CD14-positive monocyte (primary cell): Measurements from ENCODE around the gene SELENOF. TPM values are rescaled to one million over a fixed set of nuclear protein-coding genes. Genes with fewer than 3 reads are reported as not detected.

Experiments used
- DNase-seq, 3 donors: peaks; one replicate each; pipeline ENCODE4 v3.0.0-alpha.2; 2011 to 2022
- H2AFZ ChIP-seq: 2 replicates; pipeline ENCODE4 v1.6.0; 2012; ENCODE audit warnings: mild to moderate bottlenecking, low read depth, low read length, inconsistent platforms; ENCODE audit not compliant: insufficient read depth, poor library complexity, severe bottlenecking
- H3K27ac ChIP-seq, 2 donors: 1 replicate in 1 of 2; 2 replicates in 1 of 2; pipeline ENCODE4 v1.5.1; 2012 to 2013; ENCODE audit warnings: low read length in 2 of 2, control low read depth in 1 of 2, inconsistent platforms in 1 of 2, low read depth in 1 of 2, mild to moderate bottlenecking in 1 of 2
- H3K27me3 ChIP-seq, 2 donors: one replicate each; pipeline versions ENCODE4 v1.6.0 to v1.6.1; 2011 to 2013; ENCODE audit warnings: low read length in 2 of 2; ENCODE audit not compliant: control insufficient read depth in 2 of 2, insufficient read depth in 2 of 2
- H3K36me3 ChIP-seq, 2 donors: replicated peaks in 1 of 2; 1 replicate in 1 of 2; 2 replicates in 1 of 2; pipeline versions ENCODE4 v1.5.1 to v1.6.1; 2012 to 2013; ENCODE audit warnings: low read length in 2 of 2, control low read depth in 1 of 2, inconsistent platforms in 1 of 2, mild to moderate bottlenecking in 1 of 2; ENCODE audit not compliant: insufficient read depth in 2 of 2, control insufficient read depth in 1 of 2
- H3K4me1 ChIP-seq, 2 donors: 1 replicate in 1 of 2; 2 replicates in 1 of 2; pipeline versions ENCODE4 v1.5.1 to v1.6.1; 2012 to 2013; ENCODE audit warnings: low read length in 2 of 2, control low read depth in 1 of 2, inconsistent platforms in 1 of 2, mild to moderate bottlenecking in 1 of 2, moderate library complexity in 1 of 2; ENCODE audit not compliant: insufficient read depth in 2 of 2, control insufficient read depth in 1 of 2
- H3K4me2 ChIP-seq: replicated peaks from 2 replicates; pipeline ENCODE3; 2012; ENCODE audit warnings: low read length, moderate library complexity, mild to moderate bottlenecking; ENCODE audit not compliant: poor library complexity, severe bottlenecking; ENCODE audit errors: extremely low read depth
- H3K4me3 ChIP-seq, 3 experiments: fragments of 200-600 bp in 1 of 3; sonication (generic) in 1 of 3; replicated peaks in 1 of 3; 1 replicate in 2 of 3; 2 replicates in 1 of 3; pipeline ENCODE4 v1.5.1; 2011 to 2013; ENCODE audit warnings: low read length in 3 of 3, mild to moderate bottlenecking in 3 of 3, control low read depth in 2 of 3, low read depth in 2 of 3, inconsistent platforms in 1 of 3, moderate library complexity in 1 of 3
- H3K79me2 ChIP-seq: 2 replicates; pipeline ENCODE4 v1.6.0; 2012; ENCODE audit warnings: mild to moderate bottlenecking, control low read depth, inconsistent platforms, low read length, moderate library complexity; ENCODE audit not compliant: insufficient read depth
- H3K9ac ChIP-seq: 2 replicates; pipeline ENCODE4 v1.6.0; 2017; ENCODE audit warnings: low read length, mild to moderate bottlenecking; ENCODE audit not compliant: insufficient read depth, poor library complexity, severe bottlenecking
- H3K9me3 ChIP-seq, 2 donors: replicated peaks in 1 of 2; 1 replicate in 1 of 2; 2 replicates in 1 of 2; pipeline versions ENCODE4 v1.5.1 to v1.6.1; 2012 to 2013; ENCODE audit warnings: low read length in 2 of 2, control low read depth in 1 of 2; ENCODE audit not compliant: control insufficient read depth in 1 of 2, insufficient read depth in 1 of 2
- H4K20me1 ChIP-seq: 2 replicates; pipeline ENCODE4 v1.6.0; 2012; ENCODE audit warnings: mild to moderate bottlenecking, low read length, control low read depth, moderate library complexity; ENCODE audit not compliant: insufficient read depth
- H3K27ac Mint-ChIP-seq, 7 donors: one replicate each; pipeline ENCODE4 v1.8.0; 2020; ENCODE audit warnings: mild to moderate bottlenecking in 7 of 7, mixed read lengths in 7 of 7, moderate library complexity in 6 of 7, inconsistent platforms in 2 of 7
- H3K27me3 Mint-ChIP-seq, 3 donors: one replicate each; pipeline ENCODE4 v1.8.0; 2021 to 2022; ENCODE audit warnings: low read depth in 3 of 3, mild to moderate bottlenecking in 3 of 3, mixed read lengths in 3 of 3, moderate library complexity in 3 of 3, inconsistent platforms in 1 of 3
- H3K36me3 Mint-ChIP-seq, 2 donors: one replicate each; pipeline ENCODE4 v1.8.0; 2020; ENCODE audit warnings: mixed read lengths in 2 of 2, inconsistent platforms in 1 of 2, mild to moderate bottlenecking in 1 of 2
- H3K4me1 Mint-ChIP-seq: one replicate; pipeline ENCODE4 v1.8.0; 2020; ENCODE audit warnings: mild to moderate bottlenecking, mixed read lengths
- H3K4me3 Mint-ChIP-seq, 2 donors: one replicate each; pipeline ENCODE4 v1.8.0; 2020; ENCODE audit warnings: mild to moderate bottlenecking in 2 of 2, mixed read lengths in 2 of 2, moderate library complexity in 1 of 2
- H3K9me3 Mint-ChIP-seq, 7 donors: one replicate each; pipeline ENCODE4 v1.8.0; 2020 to 2022; ENCODE audit warnings: mixed read lengths in 7 of 7, mild to moderate bottlenecking in 6 of 7, moderate library complexity in 6 of 7, inconsistent platforms in 2 of 7
- CTCF ChIP-seq: fragments of 200-600 bp; IDR thresholded peaks from one replicate; pipeline ENCODE4 v1.8.0; 2022; ENCODE audit warnings: antibody characterized with exemption, mild to moderate bottlenecking
- WGBS: methylation state at CpG from one replicate; pipeline ENCODE4 v1.1.5; 2013; ENCODE audit warnings: missing lambda C conversion rate; ENCODE audit not compliant: insufficient coverage; 5-methylcytosine and 5-hydroxymethylcytosine counted together
- intact Hi-C, 2 donors: fragments of 100-400 bp; cut with micrococcal nuclease; formaldehyde crosslinking; loops; one replicate each; pipeline versions ENCODE4 v1.15.0 to v1.15.1; 2023
- polyA plus RNA-seq, 3 donors: library from polyadenylated mRNA; depleted of rRNA in 1 of 3; unstranded in 2 of 3; stranded (reverse) in 1 of 3; fragments of 300-500 nt in 2 of 3; fragments of >200 nt in 1 of 3; fragmentation: Illumina TruSeq in 2 of 3; gene quantifications; 1 replicate in 2 of 3; 2 replicates in 1 of 3; pipeline ENCODE4 v1.2.3, GENCODE V29; 2012 to 2021

Gene SELENOF
- polyA plus RNA-seq, 3 donors: 111 to 357 (median 339) TPM

GRCh38 chr1:86862920-86863319, 51.0 kb downstream of the SELENOF start:
- peaks cover 6% of the 10 kb centered on the region for H3K79me2 ChIP-seq
- no peaks in the 10 kb centered on the region for H3K27me3 ChIP-seq
- no peak overlapping the region for H3K9ac ChIP-seq
- H3K27ac ChIP-seq: no peak overlapping the region
- no CpG with 5 or more reads among the region's 2 CpGs for WGBS
- intact Hi-C loops: no loop called here
- DNase-seq: no peak
- no peaks in the 10 kb centered on the region for H3K4me1 Mint-ChIP-seq
- peaks cover 29 to 30% of the 10 kb centered on the region in 2 donors for H3K36me3 Mint-ChIP-seq
- no peak overlapping the region for H3K4me3 Mint-ChIP-seq
- no peak for TF ChIP-seq CTCF
- H3K36me3 ChIP-seq: peaks cover 4 to 45% of the 10 kb centered on the region in 2 donors
- no peak overlapping the region for H3K4me2 ChIP-seq
- no peaks in the 10 kb centered on the region for H3K9me3 ChIP-seq
- H3K27ac Mint-ChIP-seq: no peak overlapping the region
- peaks cover 0 to 2% (median 0%) of the 10 kb centered on the region in 3 donors for H3K27me3 Mint-ChIP-seq
- H3K9me3 Mint-ChIP-seq: peaks cover 0 to 3% (median 0%) of the 10 kb centered on the region in 7 donors
- H2AFZ ChIP-seq: no peak overlapping the region
- no peaks in the 10 kb centered on the region for H3K4me1 ChIP-seq
- peaks cover 7% of the 10 kb centered on the region for H4K20me1 ChIP-seq
- H3K4me3 ChIP-seq: no peak overlapping the region

DNA sequence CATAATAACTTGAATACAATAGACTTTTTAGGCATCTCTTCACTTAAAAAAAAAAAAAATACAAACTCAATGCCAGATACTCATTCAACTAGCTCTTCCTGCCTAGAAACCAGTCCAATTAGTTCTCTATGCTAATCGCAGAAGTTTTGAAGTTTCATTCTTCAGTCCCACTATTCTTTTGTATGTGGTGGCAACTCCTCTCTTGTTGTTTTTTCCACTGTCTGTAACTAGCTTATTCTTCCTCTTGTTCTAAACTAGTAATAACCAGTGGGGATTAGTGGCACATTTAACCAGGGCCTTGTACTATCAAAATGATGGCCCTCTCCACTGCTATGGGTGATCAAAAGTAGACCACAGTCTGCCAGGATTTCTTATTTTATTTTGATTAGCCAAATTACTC, 52.5 kb downstream of the SELENOF start:
- H3K79me2 ChIP-seq: peaks cover 6% of the 10 kb centered on the region
- intact Hi-C loops: no loop called here
- WGBS: no CpG with 5 or more reads among the region's 1 CpG
- no peaks in the 10 kb centered on the region for H3K4me1 Mint-ChIP-seq
- TF ChIP-seq CTCF: no peak
- no peak overlapping the region for H3K4me3 Mint-ChIP-seq
- H3K27ac Mint-ChIP-seq: peak overlapping the region in 1 of 7 donors; percentile 2
- no peak overlapping the region for H3K27ac ChIP-seq
- peaks cover 26 to 27% of the 10 kb centered on the region in 2 donors for H3K36me3 Mint-ChIP-seq
- H3K36me3 ChIP-seq: peaks cover 4 to 40% of the 10 kb centered on the region in 2 donors
- no peaks in the 10 kb centered on the region for H3K27me3 Mint-ChIP-seq
- no peak overlapping the region for H3K4me2 ChIP-seq
- H3K4me3 ChIP-seq: no peak overlapping the region
- no peak overlapping the region for H2AFZ ChIP-seq
- peaks cover 6% of the 10 kb centered on the region for H4K20me1 ChIP-seq
- no peaks in the 10 kb centered on the region for H3K9me3 ChIP-seq
- no peak for DNase-seq
- no peaks in the 10 kb centered on the region for H3K27me3 ChIP-seq
- peaks cover 0 to 7% (median 0%) of the 10 kb centered on the region in 7 donors for H3K9me3 Mint-ChIP-seq
- H3K4me1 ChIP-seq: no peaks in the 10 kb centered on the region
- H3K9ac ChIP-seq: no peak overlapping the region
